HG03575 (cell line): Measurements from ENCODE around the gene DPYSL3.

Source experiments
- ATAC-seq: cut with Tn5 transposase; IDR thresholded peaks from one replicate; pipeline ENCODE4 v1.9.1; 2021; ENCODE audit not compliant: unreplicated experiment, insufficient number of reproducible peaks, low FRiP score; ENCODE audit errors: extremely low read depth

DPYSL3 gene

DNA sequence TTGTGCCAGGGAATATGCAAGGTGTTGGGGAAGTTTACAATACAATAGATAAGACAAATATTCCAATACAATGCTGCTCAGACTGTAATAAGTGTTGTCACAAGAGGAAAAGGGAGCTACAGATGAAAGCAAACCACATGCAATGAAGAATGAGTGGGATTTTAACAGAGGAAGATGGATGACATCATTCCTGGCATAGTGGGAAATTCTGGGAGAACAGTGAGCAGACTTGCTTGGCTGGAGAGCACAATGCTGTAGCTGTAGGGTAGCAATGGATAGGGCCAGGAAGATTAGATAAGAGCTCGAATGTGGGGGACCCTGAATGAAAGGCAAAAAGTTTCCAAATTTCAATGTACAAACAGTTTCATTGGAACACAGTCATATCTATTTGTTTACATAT lies 9.5 kb upstream of the DPYSL3 start:
- ATAC-seq, result no peak

DNA sequence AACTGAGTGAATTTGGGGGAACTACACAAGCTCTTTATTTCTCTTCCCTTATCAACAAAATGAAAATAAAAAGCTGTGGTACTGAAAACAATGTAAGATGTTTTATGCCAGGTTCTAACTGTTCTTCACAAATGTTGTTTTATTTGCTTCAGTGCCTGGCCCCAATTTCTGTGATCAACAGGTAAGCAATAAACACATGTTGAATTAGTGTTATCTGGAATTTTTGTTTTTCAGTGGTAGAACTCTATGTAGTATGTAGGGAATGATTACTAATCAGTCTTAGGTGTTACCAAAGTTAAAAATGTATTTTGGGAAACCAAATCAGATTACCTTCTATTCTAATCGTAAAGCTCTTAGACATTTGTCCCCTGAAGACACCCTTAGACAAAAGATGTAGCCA lies 7.5 kb upstream of the DPYSL3 start:
- ATAC-seq, result no peak

DNA sequence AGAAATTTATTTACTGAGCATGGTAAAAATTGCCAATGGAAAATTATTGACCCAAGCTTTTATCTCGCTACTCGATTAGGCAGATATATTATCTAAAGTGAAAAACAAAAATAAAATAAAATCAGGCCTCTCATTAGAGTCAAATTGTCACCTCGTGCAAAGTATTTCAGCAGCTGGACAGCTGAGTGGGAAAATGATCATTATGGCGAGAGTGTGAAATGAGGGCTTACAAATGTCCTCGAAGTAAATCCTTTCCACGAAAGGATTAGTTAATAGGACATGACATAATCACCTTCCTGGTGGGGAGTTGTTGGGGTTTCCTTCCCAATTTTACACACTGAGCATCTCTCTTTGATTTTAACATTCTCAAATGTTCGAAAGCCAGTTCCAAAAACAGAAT lies 5.4 kb upstream of the DPYSL3 start:
- no peak for ATAC-seq

DNA sequence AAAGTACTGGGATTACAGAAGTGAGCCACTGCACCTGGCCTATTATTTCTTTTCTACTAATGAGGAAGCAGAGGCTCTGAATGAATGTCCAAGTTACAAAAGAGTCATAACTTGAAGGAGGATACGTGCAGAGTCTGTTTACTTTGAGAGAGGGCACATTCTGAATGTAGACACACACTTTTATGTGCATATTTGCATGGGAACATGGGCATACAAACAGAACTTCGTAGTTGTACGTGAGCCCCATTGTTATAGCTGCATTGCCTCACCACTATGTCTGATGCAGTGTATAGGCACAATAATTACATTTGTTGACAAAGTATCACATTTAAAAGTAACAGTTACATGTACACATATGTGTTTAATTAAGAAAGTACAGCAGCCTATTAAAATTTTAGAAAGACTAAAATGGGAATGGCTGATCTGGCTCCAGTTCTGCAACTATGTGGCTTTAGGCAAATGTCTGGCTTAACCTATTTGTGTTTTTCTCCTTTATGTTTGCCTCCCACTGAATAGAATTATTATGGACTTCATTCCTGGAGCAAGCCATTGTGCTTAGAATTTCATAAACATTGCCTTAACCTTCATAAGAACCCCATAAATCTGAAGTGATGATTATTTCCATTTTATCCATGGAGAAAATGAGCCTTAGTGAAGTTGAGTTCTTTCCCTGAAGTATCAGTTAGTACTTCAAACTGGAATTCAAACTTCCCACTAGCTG lies 3.0 kb upstream of the DPYSL3 start:
- no peak for ATAC-seq

DNA sequence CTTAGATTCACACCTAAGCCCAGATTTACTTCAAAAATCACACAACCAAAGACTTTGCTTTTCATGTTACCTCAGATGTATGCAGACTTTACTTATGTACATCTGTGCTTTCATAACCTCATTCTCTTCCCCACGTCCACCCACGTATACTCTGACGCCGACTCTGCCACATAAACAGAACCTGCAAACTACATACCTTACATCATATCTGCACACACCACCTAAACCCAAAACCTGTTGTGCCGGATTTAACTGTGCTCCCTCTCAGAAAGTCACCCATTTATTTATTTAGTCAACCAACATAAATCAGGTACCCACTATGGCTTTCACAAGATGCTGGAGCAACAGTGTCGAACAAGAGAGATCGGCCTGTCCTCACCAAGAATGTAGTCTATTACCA lies 1.0 kb upstream of the DPYSL3 start:
- ATAC-seq, result no peak

DNA sequence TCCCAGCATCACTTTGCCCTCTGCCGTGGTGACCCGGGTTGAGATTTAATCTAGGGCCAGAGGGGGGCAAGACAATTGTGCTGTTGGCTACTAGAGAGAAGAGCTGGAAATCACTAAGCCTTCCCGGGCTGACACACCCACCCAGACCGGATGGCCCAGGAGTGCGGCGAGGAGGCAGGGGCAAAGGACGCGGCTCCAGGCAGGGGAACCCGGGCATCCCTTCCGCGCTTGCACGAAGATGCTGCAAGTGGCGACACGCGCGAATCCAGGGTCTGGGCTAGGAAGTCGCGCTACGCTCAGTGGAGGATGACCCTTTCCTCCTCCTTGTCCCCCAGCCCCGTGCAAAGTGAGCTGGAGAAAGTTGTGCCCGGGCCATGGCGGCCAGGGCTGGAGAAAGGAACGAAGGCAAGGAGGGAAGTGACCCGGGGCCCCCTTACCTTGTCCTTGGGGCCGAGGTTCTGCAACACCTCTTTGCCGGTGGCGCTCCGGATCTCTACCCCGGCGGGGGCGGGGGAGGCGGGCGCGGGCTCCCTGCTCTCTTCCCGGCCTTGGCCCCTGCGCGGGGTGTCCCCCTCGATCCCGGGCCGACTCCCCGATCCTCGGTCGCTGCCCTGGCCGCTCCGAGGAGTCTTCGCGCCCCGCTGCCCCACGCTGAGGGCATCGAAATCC lies 693 bp downstream of the DPYSL3 start:
- ATAC-seq, result no peak

DNA sequence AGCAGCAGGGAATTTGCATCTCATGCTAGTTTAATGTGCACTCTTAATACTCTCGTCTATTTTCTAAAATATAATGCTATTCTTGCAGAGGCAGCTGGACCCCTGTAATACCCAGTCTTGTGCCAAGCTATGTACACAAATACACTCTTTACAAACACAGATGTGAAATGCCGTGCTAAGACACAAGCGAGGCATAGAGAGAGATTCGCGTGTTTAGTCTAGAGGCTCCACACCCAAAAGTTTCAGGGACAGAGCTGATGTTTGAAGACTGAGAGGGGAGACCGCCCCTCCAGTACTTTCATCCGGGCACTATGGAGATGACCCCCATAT lies 1.2 kb downstream of the DPYSL3 start:
- no peak for ATAC-seq

DNA sequence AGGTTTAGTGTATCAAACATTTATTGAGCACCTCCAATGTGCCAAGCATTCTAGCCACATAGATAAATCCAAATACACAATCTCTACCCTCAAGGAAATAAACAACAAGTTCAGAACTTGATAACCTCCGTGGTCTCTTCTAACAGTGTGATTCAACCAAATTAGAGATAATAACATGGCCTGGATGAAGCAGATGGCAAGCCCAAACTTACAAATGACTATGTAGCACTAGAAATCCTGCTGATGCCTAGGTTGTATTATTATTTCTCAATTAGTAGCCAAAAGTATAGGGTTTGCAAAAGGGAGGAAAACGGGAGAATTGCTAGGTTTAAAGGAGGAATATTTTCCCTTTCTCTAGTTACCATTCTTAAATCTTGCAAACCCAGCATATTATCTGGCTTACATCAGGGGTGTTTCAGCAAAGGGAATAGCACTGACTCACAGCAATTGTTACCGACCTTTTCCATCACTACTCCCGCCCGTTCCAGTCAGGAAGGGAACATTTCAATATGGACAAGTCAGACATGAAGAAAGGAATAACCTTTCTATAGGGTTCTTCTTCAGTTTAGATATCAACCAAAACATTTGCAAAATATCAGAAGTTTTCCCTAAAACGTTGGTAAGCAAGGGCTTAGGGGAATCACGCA lies 2.3 kb downstream of the DPYSL3 start:
- ATAC-seq, result no peak

DNA sequence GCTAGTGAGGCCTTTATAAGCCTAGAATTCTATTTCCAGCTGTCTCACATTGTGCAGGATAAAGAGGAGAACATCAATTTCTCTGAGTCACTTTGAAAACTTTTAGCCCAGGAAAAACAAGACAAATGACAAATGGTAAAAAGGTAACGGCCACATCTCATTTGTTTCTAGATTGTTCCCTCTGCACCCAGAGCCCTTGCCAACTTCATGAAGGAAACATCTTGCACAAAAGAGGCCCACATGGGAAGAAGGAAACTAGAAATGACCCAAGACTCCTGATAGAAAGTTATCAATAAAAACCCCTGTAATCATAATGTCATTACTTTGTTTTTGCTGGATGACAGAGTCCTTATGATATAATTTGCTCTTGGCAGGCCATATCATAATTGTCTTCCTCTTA lies 5.3 kb downstream of the DPYSL3 start:
- ATAC-seq, result no peak

DNA sequence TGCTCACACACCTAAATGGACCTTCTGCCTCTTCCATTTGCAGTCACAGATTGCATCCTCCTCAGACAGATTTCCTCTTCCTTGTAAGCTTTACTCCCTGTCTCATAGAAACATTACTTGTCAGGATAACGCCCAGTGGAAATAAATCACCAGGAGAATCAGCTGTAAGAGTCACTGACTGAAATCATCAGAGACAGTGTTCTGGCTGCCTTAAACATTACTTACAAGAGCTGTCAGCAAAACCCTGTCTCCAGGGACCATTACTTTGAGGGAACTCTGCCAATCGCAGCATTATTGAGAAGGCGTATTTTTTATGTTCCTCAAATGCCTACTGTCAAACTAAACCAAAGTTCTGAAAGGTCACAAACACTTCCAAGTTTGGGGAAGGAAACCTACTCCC lies 5.9 kb downstream of the DPYSL3 start:
- ATAC-seq, result no peak

DNA sequence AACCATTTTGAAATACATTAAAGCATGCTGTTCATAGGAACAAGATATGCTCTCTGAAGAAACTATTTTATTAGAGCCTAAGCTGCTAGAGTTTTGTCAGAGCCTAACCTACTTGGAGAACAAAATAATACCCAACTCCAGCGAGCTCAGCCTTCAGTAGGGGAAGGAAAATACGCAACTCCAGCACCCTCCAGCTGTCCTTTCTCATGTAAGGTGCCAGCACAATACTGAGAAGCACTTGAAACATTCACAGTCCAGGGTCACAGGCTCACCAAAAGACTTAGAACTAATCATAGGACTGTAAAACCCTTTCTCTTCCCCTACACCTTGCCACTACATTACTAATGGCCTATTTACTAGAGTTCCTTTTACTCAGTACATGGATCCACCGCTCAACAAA lies 18.9 kb downstream of the DPYSL3 start:
- no peak for ATAC-seq

DNA sequence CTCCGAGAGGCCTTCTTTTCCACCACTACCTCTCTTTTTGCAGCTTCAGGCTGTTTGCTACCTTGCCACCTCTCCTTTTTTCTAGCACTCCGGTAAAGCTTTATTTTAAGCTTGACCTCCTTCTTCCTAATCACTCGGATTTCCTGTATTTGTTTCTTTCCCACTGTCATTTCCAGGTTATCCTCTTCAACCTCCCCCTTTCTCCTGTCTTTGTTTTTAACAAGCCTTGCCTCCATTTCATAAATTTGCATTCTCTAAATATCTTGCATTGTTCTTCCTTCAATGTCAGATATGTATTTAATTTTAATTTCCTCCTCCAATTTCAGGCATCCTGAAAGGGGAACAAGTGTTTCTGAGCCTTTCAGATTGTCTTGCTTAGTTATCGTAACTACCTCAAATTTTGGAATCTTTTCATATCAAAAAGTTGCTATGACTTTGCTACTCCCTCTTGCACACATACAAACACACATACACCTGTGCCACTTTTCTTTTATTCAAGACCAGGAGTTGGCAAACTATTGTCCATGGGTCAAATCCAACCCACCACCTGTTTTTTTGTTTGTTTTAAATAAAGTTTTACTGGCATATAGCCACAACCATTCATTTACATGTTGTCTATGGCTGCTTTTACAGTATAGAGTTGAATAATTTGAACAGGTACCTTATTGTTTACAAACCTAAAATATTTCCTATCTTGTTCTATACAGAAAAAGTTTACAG lies 22.7 kb downstream of the DPYSL3 start:
- ATAC-seq, result no peak

DNA sequence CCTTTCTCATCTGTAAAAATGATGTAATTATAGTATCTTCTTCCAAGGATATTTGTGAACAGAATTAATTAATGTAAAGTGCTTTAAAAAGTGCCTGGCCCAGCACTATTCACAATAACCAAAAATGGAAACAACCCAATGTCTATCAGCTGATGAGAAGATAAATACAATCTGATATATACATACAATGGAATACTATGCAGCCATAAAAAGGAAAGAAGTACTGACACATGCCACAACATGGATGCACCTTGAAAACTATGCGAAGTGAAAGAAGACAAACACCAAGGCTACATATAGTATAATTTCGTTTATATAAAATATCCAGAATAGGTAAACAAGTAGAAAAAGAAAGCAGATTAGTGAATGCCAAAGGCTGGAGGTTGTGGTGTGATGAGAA lies 24.1 kb downstream of the DPYSL3 start:
- ATAC-seq, result no peak

DNA sequence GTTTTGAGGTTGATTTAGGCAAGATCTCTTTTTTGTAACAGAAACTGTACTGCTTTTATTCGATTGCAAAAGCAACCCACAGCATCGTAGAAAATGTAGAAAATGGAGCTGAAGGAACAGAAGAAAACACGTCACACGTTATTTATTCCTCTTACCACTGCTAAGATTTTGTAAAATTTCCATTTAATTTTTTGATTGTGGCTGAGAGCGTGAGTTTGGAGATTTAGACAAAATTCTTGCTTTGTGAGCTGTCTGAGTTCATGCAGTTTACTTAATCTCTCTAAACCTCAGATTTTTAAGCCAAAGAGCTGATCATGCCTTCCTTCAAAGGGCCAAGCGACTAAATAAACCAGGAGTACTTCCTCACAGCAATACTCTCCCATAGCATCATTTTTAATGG lies 24.8 kb downstream of the DPYSL3 start:
- ATAC-seq, result no peak

DNA sequence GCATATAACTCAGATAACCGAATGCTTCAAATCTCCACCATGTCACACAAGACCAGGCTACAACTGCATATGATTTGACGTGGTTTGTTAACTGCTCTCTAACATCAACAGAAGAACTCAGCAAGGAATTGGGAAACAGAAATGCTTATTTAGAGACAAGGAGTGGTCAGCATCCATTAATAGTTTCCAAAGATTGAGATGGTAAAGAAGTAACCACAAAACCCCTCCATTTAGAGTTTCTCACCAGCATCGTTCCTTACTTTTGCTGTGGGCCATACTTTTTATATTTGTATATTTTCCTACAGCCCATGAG lies 25.2 kb downstream of the DPYSL3 start:
- ATAC-seq, result no peak

DNA sequence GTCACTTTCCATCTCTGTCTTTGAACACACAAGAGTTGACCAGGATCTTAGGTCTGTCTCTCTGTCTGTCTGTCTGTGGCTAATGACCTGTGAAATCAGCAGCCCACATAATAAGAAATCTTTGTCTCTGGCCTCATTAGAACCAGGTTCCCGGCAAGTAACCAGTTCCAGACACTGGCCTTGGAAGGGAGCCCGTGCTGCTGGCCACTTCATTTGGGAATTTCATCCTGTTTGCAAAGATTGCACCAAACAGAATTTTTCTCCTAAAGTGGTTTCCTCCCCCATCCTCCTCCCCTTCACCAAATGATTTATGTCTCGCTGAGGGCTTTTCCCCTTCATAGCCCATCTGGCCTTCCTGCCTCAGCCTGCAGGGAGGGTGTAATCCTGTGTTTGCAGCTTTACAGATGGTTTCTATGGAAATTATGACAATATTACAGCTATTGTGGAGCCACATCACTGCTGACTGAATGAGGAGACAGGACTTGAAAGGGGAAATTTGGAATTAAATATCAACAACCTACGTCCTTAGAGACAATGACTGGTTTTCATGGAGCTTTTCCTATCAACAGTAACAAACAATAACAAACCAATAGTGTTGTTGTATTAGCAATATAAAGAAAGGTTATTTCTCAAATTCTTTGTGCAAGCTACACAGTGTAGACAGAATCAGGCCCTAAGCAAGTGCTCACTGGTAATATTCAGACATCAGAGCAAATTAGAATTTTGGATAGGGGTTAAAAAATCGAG lies 25.7 kb downstream of the DPYSL3 start:
- no peak for ATAC-seq

DNA sequence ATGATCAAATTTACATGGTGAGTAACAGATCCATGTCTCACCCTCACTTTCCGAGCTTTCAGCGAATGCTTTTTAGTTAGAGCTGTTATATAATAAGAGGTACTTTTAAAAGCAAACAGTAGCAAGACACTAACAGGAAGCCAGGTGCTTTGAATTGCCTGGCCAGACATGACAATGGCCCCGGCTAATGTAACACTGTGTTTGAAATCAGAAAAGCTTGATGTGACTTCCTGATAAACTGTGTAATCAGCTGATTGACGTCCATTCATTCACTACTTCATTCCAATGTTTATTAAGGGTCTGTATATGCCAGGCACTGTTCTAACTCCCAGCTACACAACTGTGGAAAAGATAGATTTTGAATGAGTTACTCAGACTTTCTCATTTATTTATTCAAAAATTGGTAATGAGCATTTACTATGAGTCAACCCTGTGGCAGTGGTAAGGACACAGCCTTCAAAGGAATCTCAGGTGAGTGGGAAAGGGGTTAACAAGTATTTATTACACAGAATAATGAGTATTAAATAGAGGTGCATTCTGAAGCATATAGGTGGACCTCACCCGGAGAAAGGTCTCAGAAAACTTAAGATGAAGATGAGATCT lies 26.6 kb downstream of the DPYSL3 start:
- no peak for ATAC-seq

DNA sequence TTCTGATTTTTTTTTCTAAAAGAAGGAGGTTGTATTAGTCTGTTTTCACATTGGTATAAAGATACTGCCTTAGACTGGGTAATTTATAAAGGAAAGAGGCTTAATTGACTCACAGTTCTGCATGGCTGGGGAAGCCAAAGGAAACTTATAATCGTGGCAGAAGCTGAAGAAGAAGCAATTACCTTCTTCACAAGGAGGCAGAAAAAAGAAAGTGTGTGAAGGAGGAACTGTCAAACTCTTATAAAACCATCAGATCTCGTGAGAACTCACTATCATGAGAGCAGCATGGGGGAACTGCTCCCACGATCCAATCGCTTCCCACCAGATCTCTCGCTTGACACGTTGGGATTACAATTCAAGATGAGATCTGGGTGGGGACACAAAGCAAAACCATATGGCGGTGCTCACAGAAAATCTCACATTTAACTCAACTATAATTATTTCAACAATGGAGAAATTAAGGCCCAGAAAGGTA lies 27.1 kb downstream of the DPYSL3 start:
- ATAC-seq, result no peak
